Measurements from ENCODE around the gene TRIB2.

- TF ChIP-seq CEBPB (IDR thresholded peaks at IDR 0.05) (no peak), MYC (IDR thresholded peaks at IDR 0.05; ENCODE audit: borderline replicate concordance, low read length) (no peak), JUN (IDR thresholded peaks at IDR 0.05) (no peak), MAFK (IDR thresholded peaks at IDR 0.05; ENCODE audit: partially characterized antibody) (no peak), HOXA7 (CRISPR knock-in tag; IDR thresholded peaks at IDR 0.05) (no peak), CHD2 (IDR thresholded peaks at IDR 0.05; ENCODE audit: low read length, partially characterized antibody) (no peak), RNF2 (IDR thresholded peaks at IDR 0.05; ENCODE audit: borderline replicate concordance, low read depth) (no peak), SREBF2 (IDR thresholded peaks at IDR 0.05) (no peak), POLR2A (IDR thresholded peaks at IDR 0.05; ENCODE audit: low read length) (no peak), USF2 (IDR thresholded peaks at IDR 0.05) (no peak)
- TF ChIP-seq, protein P1, sequence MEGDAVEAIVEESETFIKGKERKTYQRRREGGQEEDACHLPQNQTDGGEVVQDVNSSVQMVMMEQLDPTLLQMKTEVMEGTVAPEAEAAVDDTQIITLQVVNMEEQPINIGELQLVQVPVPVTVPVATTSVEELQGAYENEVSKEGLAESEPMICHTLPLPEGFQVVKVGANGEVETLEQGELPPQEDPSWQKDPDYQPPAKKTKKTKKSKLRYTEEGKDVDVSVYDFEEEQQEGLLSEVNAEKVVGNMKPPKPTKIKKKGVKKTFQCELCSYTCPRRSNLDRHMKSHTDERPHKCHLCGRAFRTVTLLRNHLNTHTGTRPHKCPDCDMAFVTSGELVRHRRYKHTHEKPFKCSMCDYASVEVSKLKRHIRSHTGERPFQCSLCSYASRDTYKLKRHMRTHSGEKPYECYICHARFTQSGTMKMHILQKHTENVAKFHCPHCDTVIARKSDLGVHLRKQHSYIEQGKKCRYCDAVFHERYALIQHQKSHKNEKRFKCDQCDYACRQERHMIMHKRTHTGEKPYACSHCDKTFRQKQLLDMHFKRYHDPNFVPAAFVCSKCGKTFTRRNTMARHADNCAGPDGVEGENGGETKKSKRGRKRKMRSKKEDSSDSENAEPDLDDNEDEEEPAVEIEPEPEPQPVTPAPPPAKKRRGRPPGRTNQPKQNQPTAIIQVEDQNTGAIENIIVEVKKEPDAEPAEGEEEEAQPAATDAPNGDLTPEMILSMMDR (IDR thresholded peaks at IDR 0.05), result no peak
- TF ChIP-seq, protein P2, sequence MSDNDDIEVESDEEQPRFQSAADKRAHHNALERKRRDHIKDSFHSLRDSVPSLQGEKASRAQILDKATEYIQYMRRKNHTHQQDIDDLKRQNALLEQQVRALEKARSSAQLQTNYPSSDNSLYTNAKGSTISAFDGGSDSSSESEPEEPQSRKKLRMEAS (IDR thresholded peaks at IDR 0.05), result no peak
- TF ChIP-seq, protein P3, sequence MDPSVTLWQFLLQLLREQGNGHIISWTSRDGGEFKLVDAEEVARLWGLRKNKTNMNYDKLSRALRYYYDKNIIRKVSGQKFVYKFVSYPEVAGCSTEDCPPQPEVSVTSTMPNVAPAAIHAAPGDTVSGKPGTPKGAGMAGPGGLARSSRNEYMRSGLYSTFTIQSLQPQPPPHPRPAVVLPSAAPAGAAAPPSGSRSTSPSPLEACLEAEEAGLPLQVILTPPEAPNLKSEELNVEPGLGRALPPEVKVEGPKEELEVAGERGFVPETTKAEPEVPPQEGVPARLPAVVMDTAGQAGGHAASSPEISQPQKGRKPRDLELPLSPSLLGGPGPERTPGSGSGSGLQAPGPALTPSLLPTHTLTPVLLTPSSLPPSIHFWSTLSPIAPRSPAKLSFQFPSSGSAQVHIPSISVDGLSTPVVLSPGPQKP (IDR thresholded peaks at IDR 0.05; ENCODE audit: low read depth, low read length), result no peak
- TF ChIP-seq, protein P4, sequence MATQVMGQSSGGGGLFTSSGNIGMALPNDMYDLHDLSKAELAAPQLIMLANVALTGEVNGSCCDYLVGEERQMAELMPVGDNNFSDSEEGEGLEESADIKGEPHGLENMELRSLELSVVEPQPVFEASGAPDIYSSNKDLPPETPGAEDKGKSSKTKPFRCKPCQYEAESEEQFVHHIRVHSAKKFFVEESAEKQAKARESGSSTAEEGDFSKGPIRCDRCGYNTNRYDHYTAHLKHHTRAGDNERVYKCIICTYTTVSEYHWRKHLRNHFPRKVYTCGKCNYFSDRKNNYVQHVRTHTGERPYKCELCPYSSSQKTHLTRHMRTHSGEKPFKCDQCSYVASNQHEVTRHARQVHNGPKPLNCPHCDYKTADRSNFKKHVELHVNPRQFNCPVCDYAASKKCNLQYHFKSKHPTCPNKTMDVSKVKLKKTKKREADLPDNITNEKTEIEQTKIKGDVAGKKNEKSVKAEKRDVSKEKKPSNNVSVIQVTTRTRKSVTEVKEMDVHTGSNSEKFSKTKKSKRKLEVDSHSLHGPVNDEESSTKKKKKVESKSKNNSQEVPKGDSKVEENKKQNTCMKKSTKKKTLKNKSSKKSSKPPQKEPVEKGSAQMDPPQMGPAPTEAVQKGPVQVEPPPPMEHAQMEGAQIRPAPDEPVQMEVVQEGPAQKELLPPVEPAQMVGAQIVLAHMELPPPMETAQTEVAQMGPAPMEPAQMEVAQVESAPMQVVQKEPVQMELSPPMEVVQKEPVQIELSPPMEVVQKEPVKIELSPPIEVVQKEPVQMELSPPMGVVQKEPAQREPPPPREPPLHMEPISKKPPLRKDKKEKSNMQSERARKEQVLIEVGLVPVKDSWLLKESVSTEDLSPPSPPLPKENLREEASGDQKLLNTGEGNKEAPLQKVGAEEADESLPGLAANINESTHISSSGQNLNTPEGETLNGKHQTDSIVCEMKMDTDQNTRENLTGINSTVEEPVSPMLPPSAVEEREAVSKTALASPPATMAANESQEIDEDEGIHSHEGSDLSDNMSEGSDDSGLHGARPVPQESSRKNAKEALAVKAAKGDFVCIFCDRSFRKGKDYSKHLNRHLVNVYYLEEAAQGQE (IDR thresholded peaks at IDR 0.05), result no peak
Observed at GRCh38 chr2:12688893-12689292, 27.8 kb upstream of the TRIB2 start.

Data from A549 (cell line).